ENCODE results near the gene CBX8. TPM values are rescaled to one million over a fixed set of nuclear protein-coding genes. Genes with fewer than 3 reads are reported as not detected.

The CBX8 gene
- total and polyA plus RNA-seq, 4 donors, result 4.8 to 9.3 (median 5.5) TPM

GRCh38 chr17:79769570-79770506, 27.0 kb downstream of the CBX8 start:
- TF ChIP-seq, protein P1, sequence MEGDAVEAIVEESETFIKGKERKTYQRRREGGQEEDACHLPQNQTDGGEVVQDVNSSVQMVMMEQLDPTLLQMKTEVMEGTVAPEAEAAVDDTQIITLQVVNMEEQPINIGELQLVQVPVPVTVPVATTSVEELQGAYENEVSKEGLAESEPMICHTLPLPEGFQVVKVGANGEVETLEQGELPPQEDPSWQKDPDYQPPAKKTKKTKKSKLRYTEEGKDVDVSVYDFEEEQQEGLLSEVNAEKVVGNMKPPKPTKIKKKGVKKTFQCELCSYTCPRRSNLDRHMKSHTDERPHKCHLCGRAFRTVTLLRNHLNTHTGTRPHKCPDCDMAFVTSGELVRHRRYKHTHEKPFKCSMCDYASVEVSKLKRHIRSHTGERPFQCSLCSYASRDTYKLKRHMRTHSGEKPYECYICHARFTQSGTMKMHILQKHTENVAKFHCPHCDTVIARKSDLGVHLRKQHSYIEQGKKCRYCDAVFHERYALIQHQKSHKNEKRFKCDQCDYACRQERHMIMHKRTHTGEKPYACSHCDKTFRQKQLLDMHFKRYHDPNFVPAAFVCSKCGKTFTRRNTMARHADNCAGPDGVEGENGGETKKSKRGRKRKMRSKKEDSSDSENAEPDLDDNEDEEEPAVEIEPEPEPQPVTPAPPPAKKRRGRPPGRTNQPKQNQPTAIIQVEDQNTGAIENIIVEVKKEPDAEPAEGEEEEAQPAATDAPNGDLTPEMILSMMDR (IDR thresholded peaks at IDR 0.05; ENCODE audit: control extremely low read depth, extremely low read depth), result no peak
- H3K9me3 ChIP-seq (ENCODE audit: control insufficient read depth in 4 of 4, insufficient read depth in 3 of 4, low read length in 3 of 4), result no peaks in the 10 kb centered on the region
- H3K9ac ChIP-seq (ENCODE audit: insufficient read depth in 1 of 2, low read length in 2 of 2), result no peak overlapping the region
- no peaks in the 10 kb centered on the region for H3K36me3 ChIP-seq (ENCODE audit: control insufficient read depth in 4 of 4, insufficient read depth in 4 of 4, low read length in 4 of 4)
- no peaks in the 10 kb centered on the region for H3K4me1 ChIP-seq (ENCODE audit: control insufficient read depth in 5 of 5, insufficient read depth in 5 of 5, low read length in 5 of 5)
- H3K27me3 ChIP-seq (ENCODE audit: control insufficient read depth in 3 of 3, insufficient read depth in 3 of 3, low read length in 2 of 3), result no peaks in the 10 kb centered on the region
- no peak overlapping the region for H3K27ac ChIP-seq (ENCODE audit: low read depth in 1 of 2, low read length in 1 of 2)
- H3K4me3 ChIP-seq, result no peak overlapping the region
- WGBS, 2 donors, result 75 to 86% methylated on average over 28 of the region's 28 CpGs
- ATAC-seq (ENCODE audit: insufficient read depth, low FRiP score) (no peak), DNase-seq (no peak)

DNA sequence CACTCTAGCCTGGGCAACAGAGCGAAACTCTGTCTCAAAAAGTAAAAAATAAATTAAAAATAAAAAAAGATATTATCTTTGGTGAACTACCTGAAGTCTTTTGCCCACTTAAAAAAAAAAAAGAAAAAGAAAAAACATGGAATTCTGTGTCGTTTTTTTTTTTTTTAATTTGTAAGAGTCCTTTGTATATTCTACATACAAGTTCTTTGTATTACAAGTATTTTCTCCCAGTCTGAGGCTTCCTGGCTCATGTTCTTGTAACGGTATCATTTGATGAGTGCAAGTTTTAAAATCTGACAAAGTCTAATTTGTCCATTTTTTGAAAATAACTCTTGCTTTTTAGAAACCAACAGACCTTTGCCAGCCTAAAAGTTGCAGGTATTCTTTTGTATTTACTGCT, 31.2 kb downstream of the CBX8 start:
- no peaks in the 10 kb centered on the region for H3K4me1 ChIP-seq (ENCODE audit: control insufficient read depth in 5 of 5, insufficient read depth in 5 of 5, low read length in 5 of 5)
- H3K4me3 ChIP-seq, result no peak overlapping the region
- H3K9ac ChIP-seq (ENCODE audit: insufficient read depth in 1 of 2, low read length in 2 of 2), result no peak overlapping the region
- no peaks in the 10 kb centered on the region for H3K36me3 ChIP-seq (ENCODE audit: control insufficient read depth in 4 of 4, insufficient read depth in 4 of 4, low read length in 4 of 4)
- no peaks in the 10 kb centered on the region for H3K27me3 ChIP-seq (ENCODE audit: control insufficient read depth in 3 of 3, insufficient read depth in 3 of 3, low read length in 2 of 3)
- H3K9me3 ChIP-seq (ENCODE audit: control insufficient read depth in 4 of 4, insufficient read depth in 3 of 4, low read length in 3 of 4), result no peaks in the 10 kb centered on the region
- 85% methylated on average over 3 of the region's 3 CpGs for WGBS, 2 donors
- DNase-seq (no peak), ATAC-seq (ENCODE audit: insufficient read depth, low FRiP score) (no peak)
- no peak overlapping the region for H3K27ac ChIP-seq (ENCODE audit: low read depth in 1 of 2, low read length in 1 of 2)
- TF ChIP-seq, protein P1 (IDR thresholded peaks at IDR 0.05; ENCODE audit: control extremely low read depth, extremely low read depth), result no peak

- H3K4me3 ChIP-seq, result no peak overlapping the region
- H3K27ac ChIP-seq (ENCODE audit: low read depth in 1 of 2, low read length in 1 of 2), result no peak overlapping the region
- no peak for ATAC-seq (ENCODE audit: insufficient read depth, low FRiP score)
- no peaks in the 10 kb centered on the region for H3K36me3 ChIP-seq (ENCODE audit: control insufficient read depth in 4 of 4, insufficient read depth in 4 of 4, low read length in 4 of 4)
- DNase-seq, result no peak
- no peaks in the 10 kb centered on the region for H3K9me3 ChIP-seq (ENCODE audit: control insufficient read depth in 4 of 4, insufficient read depth in 3 of 4, low read length in 3 of 4)
- TF ChIP-seq, protein P1 (IDR thresholded peaks at IDR 0.05; ENCODE audit: control extremely low read depth, extremely low read depth), result no peak
- no peaks in the 10 kb centered on the region for H3K27me3 ChIP-seq (ENCODE audit: control insufficient read depth in 3 of 3, insufficient read depth in 3 of 3, low read length in 2 of 3)
- no peaks in the 10 kb centered on the region for H3K4me1 ChIP-seq (ENCODE audit: control insufficient read depth in 5 of 5, insufficient read depth in 5 of 5, low read length in 5 of 5)
- 84 to 91% methylated on average over 19 of the region's 19 CpGs for WGBS, 2 donors
- H3K9ac ChIP-seq (ENCODE audit: insufficient read depth in 1 of 2, low read length in 2 of 2), result no peak overlapping the region
Measured at GRCh38 chr17:79761894-79762589, 34.8 kb downstream of the CBX8 start.
